22Rv1 (cell line): ENCODE results near the gene LRCH3.

Source experiments
- CTCF ChIP-seq: fragments of 450-650 bp; IDR thresholded peaks from 2 replicates; pipeline ENCODE4 v1.5.1; 2017; ENCODE audit warnings: mild to moderate bottlenecking
- ZFX ChIP-seq: fragments of 450-650 bp; IDR thresholded peaks from 2 replicates; pipeline ENCODE4 v1.6.1; 2017; ENCODE audit warnings: antibody characterized with exemption, borderline replicate concordance

GRCh38 chr3:197794115-197794514 is 3.1 kb downstream of the LRCH3 start:
- TF ChIP-seq CTCF, result no peak
- TF ChIP-seq ZFX, result no peak
